ENCODE measurements around the gene BBX.

DNA sequence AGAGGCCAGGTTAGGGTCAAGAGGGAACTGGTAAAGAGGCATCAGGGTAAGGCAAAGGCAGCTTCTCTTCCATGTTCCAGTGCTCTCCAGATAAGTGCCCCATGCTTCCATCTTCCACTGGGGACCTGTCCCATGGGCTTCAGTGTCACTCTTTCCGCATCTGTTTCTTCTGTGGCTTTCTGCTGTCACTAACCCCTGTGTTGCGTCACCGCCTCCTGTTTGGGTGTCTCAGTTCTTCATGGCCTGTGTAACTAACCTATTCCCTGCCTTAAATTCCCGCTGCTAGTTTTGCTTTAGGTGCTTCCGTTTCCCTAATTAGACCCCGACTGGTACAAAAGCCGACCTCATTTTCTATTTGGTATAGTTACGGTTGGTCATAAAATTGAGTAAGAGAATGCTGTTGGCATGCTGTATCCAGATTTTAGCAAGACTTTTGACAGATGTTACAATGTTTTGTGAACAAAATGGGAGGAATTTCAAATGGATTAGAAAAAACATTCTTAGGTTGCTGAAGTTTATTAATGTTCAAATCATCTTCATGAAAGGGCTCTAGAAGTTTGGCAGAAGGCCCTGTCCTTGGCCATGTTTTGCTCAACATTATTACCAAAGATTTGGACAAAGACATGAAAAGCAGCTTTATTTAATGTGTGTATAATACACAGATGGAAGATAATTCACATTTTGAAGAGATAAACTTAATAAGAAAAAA lies 245.3 kb downstream of the BBX start:
- no peak for TF ChIP-seq POLR2AphosphoS5 (IDR thresholded peaks at IDR 0.05)
- no peak for TF ChIP-seq POLR2A (IDR thresholded peaks at IDR 0.05)
- TF ChIP-seq, protein P1, sequence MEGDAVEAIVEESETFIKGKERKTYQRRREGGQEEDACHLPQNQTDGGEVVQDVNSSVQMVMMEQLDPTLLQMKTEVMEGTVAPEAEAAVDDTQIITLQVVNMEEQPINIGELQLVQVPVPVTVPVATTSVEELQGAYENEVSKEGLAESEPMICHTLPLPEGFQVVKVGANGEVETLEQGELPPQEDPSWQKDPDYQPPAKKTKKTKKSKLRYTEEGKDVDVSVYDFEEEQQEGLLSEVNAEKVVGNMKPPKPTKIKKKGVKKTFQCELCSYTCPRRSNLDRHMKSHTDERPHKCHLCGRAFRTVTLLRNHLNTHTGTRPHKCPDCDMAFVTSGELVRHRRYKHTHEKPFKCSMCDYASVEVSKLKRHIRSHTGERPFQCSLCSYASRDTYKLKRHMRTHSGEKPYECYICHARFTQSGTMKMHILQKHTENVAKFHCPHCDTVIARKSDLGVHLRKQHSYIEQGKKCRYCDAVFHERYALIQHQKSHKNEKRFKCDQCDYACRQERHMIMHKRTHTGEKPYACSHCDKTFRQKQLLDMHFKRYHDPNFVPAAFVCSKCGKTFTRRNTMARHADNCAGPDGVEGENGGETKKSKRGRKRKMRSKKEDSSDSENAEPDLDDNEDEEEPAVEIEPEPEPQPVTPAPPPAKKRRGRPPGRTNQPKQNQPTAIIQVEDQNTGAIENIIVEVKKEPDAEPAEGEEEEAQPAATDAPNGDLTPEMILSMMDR (IDR thresholded peaks at IDR 0.05), result no peak
